Smooth muscle cell (in vitro differentiated cells): Measurements from ENCODE around the gene MTARC2. TPM values are rescaled to one million over a fixed set of nuclear protein-coding genes. Genes with fewer than 3 reads are reported as not detected.

Experiments
- DNase-seq: peaks from one replicate; lab custom pipeline; 2025; ENCODE audit not compliant: unreplicated experiment; lab: John Stamatoyannopoulos, UW
- H2AFZ ChIP-seq: fragments of 200-600 bp; sonication (generic); 2 replicates; pipeline ENCODE4 v1.6.0; 2016; ENCODE audit warnings: antibody characterized with exemption, low read depth, mild to moderate bottlenecking
- H3F3A ChIP-seq: fragments of 200-600 bp; sonication (generic); 2 replicates; pipeline ENCODE4 v1.6.0; 2017; ENCODE audit warnings: antibody characterized with exemption, low read depth
- H3K27ac ChIP-seq: fragments of 200-600 bp; sonication (generic); 2 replicates; pipeline ENCODE4 v1.5.1; 2016; ENCODE audit warnings: low read depth, mild to moderate bottlenecking
- H3K27me3 ChIP-seq: fragments of 200-600 bp; sonication (generic); 2 replicates; pipeline ENCODE4 v1.6.1; 2016; ENCODE audit warnings: low read depth, mild to moderate bottlenecking
- H3K36me3 ChIP-seq: fragments of 200-600 bp; sonication (generic); 2 replicates; pipeline ENCODE4 v1.5.1; 2016; ENCODE audit warnings: low read depth
- H3K4me1 ChIP-seq: fragments of 200-600 bp; sonication (generic); 2 replicates; pipeline ENCODE4 v1.5.1; 2016; ENCODE audit warnings: low read depth
- H3K4me2 ChIP-seq: fragments of 200-600 bp; sonication (generic); 2 replicates; pipeline ENCODE4 v1.6.0; 2016; ENCODE audit warnings: mild to moderate bottlenecking
- H3K4me3 ChIP-seq: fragments of 200-600 bp; sonication (generic); 2 replicates; pipeline ENCODE4 v1.5.1; 2016; ENCODE audit warnings: mild to moderate bottlenecking
- H3K79me2 ChIP-seq: fragments of 200-600 bp; sonication (generic); 2 replicates; pipeline ENCODE4 v1.6.0; 2016; ENCODE audit warnings: low read depth, mild to moderate bottlenecking
- H3K9ac ChIP-seq: fragments of 200-600 bp; sonication (generic); 2 replicates; pipeline ENCODE4 v1.6.0; 2016; ENCODE audit warnings: low read depth
- H3K9me3 ChIP-seq: fragments of 200-600 bp; sonication (generic); replicated peaks from 2 replicates; pipeline ENCODE4 v1.5.1; 2016; ENCODE audit warnings: low read depth
- H4K20me1 ChIP-seq: fragments of 200-600 bp; sonication (generic); 2 replicates; pipeline ENCODE4 v1.6.0; 2016; ENCODE audit warnings: low read depth
- WGBS: methylation state at CpG from one replicate; pipeline ENCODE4 v1.1.7; 2016; ENCODE audit warnings: low lambda C conversion rate; 5-methylcytosine and 5-hydroxymethylcytosine counted together
- polyA plus RNA-seq: library from polyadenylated mRNA; unstranded; fragments of >200 nt; fragmentation: Nextera tagmentation; extraction: Ambion mirVana; gene quantifications from 2 replicates; pipeline ENCODE4 v1.2.1, GENCODE V29; 2016
- total RNA-seq: library from RNA; depleted of rRNA; stranded (reverse); fragments of >200 nt; gene quantifications from 2 replicates; pipeline ENCODE4 v1.2.3, GENCODE V29; 2014
- TF ChIP-seq, protein P1 (sequence below): fragments of 200-600 bp; sonication (generic); IDR thresholded peaks from 2 replicates; pipeline ENCODE4 v1.5.1; 2017; ENCODE audit warnings: borderline replicate concordance, mild to moderate bottlenecking, antibody characterized with exemption; ENCODE audit not compliant: insufficient read depth, poor library complexity, severe bottlenecking

MTARC2 gene
- total and polyA plus RNA-seq, 2 experiments from 2014 or later: 6.1 to 7.6 TPM

DNA sequence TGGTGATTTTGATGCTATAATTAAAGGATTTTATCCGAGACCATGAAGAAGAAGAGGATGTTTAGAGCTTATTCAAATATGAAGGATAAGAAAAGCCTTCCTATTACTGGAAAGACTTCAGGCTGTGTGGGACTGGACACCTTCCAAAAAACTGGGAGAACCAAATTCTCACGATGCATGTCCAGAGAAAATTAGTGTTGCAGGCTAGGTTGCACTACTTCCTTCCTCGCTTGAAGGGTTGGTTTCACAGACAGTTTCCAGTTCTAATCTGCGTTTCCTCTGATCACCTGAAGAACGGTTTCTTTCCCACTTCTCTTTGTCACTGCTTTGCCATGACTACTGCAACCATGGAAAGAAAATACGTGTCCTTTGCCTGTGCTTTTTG is 2.0 kb downstream of the MTARC2 start:
- no peaks in the 10 kb centered on the region for H3K9me3 ChIP-seq
- no peaks in the 10 kb centered on the region for H3K36me3 ChIP-seq
- TF ChIP-seq, protein P1, sequence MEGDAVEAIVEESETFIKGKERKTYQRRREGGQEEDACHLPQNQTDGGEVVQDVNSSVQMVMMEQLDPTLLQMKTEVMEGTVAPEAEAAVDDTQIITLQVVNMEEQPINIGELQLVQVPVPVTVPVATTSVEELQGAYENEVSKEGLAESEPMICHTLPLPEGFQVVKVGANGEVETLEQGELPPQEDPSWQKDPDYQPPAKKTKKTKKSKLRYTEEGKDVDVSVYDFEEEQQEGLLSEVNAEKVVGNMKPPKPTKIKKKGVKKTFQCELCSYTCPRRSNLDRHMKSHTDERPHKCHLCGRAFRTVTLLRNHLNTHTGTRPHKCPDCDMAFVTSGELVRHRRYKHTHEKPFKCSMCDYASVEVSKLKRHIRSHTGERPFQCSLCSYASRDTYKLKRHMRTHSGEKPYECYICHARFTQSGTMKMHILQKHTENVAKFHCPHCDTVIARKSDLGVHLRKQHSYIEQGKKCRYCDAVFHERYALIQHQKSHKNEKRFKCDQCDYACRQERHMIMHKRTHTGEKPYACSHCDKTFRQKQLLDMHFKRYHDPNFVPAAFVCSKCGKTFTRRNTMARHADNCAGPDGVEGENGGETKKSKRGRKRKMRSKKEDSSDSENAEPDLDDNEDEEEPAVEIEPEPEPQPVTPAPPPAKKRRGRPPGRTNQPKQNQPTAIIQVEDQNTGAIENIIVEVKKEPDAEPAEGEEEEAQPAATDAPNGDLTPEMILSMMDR: no peak
- no peak for DNase-seq
- H3K27me3 ChIP-seq: no peaks in the 10 kb centered on the region
- 88% methylated on average over 6 of the region's 6 CpGs for WGBS
- peaks cover 12% of the 10 kb centered on the region for H3K4me1 ChIP-seq
- H3K79me2 ChIP-seq: no peaks in the 10 kb centered on the region
- H3K4me3 ChIP-seq: peak overlapping the region; percentile 80
- H3K4me2 ChIP-seq: no peak overlapping the region
- H3K9ac ChIP-seq: no peak overlapping the region
- H4K20me1 ChIP-seq: no peaks in the 10 kb centered on the region
- H3K27ac ChIP-seq: no peak overlapping the region
- no peaks in the 10 kb centered on the region for H3F3A ChIP-seq
- H2AFZ ChIP-seq: no peak overlapping the region

DNA sequence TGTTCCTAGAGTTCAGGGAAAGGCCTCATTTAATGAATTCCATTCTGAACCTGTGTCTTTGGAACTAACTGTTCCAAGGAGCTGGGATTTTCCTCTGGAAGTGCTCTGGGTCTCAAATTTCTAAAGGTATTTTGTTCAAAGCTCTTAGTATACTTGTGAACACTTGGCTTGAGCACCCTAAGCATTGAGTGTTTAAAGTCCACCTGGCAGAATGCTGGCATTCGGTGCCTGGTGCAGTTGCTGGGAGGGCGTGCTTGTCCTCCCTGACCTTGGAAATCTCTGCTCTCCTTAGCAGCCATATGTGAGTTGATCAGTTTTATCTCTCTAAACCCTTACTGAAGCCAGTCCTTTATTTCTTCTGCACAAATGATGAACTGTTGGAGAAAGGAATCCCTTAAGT is 3.0 kb downstream of the MTARC2 start:
- Histone ChIP-seq H3K36me3 (no peaks in the 10 kb centered on the region), H3K4me3 (no peak overlapping the region), H3F3A (no peaks in the 10 kb centered on the region), H3K9me3 (no peaks in the 10 kb centered on the region), H4K20me1 (no peaks in the 10 kb centered on the region), H3K9ac (no peak overlapping the region), H2AFZ (no peak overlapping the region), H3K27ac (no peak overlapping the region), H3K4me2 (no peak overlapping the region), H3K79me2 (no peaks in the 10 kb centered on the region), H3K4me1 (peaks cover 12% of the 10 kb centered on the region), H3K27me3 (no peaks in the 10 kb centered on the region)
- 100% methylated on average over 2 of the region's 2 CpGs for WGBS
- TF ChIP-seq, protein P1: no peak
- no peak for DNase-seq

DNA sequence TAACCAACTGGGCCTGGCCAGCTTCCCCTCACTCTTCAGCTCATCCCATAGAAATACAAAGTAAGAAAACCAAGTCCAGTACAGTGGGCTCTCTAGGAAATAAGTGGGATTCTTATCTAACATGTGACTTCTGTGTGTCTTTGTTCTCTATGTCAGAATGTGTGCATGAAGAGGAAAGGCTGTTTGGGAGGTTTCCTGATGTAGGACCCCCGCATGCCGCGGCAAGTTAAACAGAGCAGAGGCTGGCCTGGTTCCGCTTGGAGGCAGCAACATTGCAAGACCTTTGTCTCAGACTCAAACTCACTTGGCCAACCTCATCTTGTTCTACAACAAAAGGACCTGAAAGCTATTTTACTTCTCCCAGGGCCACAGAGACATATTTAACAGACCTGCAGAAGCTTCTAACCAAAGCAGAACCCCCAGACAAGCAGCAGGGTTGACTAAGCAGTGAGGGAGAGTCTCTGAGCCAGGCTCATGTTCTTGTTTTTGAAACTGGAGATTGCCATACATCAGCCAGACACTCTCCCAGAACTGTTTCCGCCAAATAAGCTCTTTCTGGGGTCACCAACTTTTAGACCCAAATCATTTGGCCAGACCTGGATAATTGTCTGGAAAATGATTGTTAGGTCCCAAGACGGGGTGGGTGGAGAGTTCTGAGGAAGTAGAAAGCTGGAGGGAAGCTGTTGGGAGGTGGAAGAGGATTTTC is 6.2 kb downstream of the MTARC2 start:
- H3K27me3 ChIP-seq: no peaks in the 10 kb centered on the region
- no peaks in the 10 kb centered on the region for H3F3A ChIP-seq
- no peak for DNase-seq
- H2AFZ ChIP-seq: no peak overlapping the region
- no peak overlapping the region for H3K4me2 ChIP-seq
- no peaks in the 10 kb centered on the region for H3K36me3 ChIP-seq
- no peaks in the 10 kb centered on the region for H3K9me3 ChIP-seq
- H3K4me3 ChIP-seq: no peak overlapping the region
- WGBS: 95% methylated on average over 6 of the region's 6 CpGs
- TF ChIP-seq, protein P1: no peak
- no peaks in the 10 kb centered on the region for H4K20me1 ChIP-seq
- no peak overlapping the region for H3K27ac ChIP-seq
- no peaks in the 10 kb centered on the region for H3K79me2 ChIP-seq
- H3K9ac ChIP-seq: no peak overlapping the region
- no peaks in the 10 kb centered on the region for H3K4me1 ChIP-seq

DNA sequence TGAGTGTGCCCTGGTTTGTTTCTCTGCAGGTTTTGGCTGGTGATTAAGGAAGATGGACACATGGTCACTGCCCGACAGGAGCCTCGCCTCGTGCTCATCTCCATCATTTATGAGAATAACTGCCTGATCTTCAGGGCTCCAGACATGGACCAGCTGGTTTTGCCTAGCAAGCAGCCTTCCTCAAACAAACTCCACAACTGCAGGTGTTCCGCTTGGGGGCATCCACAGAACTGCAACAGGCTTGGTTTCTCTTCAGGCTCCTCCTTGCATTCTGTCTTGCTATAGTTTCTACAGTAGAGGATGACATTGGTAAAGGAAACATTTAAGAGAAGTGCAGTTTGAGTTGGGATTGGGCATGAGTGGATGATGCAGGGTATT is 6.8 kb downstream of the MTARC2 start:
- no peak for DNase-seq

More for the DNA sequence above, 6.8 kb downstream of the MTARC2 start:
- no peak overlapping the region for H3K9ac ChIP-seq
- H3K27ac ChIP-seq: no peak overlapping the region
- no peak overlapping the region for H3K4me2 ChIP-seq
- TF ChIP-seq, protein P1: no peak
- no peaks in the 10 kb centered on the region for H4K20me1 ChIP-seq
- H3K4me1 ChIP-seq: no peaks in the 10 kb centered on the region
- WGBS: 90% methylated on average over 4 of the region's 4 CpGs
- H3K36me3 ChIP-seq: no peaks in the 10 kb centered on the region
- no peaks in the 10 kb centered on the region for H3K27me3 ChIP-seq
- H2AFZ ChIP-seq: no peak overlapping the region
- no peaks in the 10 kb centered on the region for H3F3A ChIP-seq
- H3K4me3 ChIP-seq: no peak overlapping the region
- no peaks in the 10 kb centered on the region for H3K9me3 ChIP-seq
- no peaks in the 10 kb centered on the region for H3K79me2 ChIP-seq
